ENCODE measurements around the gene CUL1.

The CUL1 gene

DNA sequence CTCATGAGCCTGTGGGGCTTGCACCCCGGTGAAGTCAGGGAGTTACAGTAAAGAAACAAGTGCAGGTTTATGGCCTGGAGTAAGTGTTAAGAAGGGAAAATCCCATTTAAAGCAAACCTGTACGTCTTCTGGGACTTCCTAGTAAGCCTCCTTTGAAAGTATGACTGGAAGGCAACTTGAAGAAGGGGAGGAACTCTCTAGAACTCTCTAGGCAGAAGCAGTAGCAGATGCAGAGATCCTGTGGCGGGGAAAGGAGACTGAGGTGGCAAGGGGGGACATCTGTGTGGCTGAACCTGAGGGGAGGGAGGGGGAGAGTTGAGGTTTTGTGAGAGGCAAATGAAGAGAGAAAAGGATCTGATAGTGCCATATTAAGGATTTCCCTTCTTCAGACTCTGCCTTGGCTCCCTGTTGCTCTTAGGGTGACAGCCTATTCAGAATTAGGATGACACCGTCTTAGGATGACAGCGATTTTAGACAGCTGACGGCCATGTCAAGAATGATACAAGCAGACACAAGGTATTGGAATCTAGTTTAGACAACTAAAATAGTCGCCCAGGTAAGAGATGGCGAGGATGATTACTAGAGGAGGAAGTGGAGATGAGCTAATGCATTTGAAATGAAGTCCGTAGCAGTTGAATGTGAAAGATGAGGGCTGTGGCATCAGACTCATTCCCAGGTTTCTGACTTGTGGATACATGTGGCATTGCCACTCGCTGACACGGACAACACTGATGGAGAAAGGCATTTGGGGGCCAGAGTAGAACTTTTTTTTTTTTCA is 29.0 kb downstream of the CUL1 start:
- no peak for TF ChIP-seq RAD21 (IDR thresholded peaks at IDR 0.05; ENCODE audit: low read depth)
- TF ChIP-seq, protein P1, sequence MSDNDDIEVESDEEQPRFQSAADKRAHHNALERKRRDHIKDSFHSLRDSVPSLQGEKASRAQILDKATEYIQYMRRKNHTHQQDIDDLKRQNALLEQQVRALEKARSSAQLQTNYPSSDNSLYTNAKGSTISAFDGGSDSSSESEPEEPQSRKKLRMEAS (IDR thresholded peaks at IDR 0.05): no peak
- TF ChIP-seq EP300 (IDR thresholded peaks at IDR 0.05; ENCODE audit: borderline replicate concordance): no peak

DNA sequence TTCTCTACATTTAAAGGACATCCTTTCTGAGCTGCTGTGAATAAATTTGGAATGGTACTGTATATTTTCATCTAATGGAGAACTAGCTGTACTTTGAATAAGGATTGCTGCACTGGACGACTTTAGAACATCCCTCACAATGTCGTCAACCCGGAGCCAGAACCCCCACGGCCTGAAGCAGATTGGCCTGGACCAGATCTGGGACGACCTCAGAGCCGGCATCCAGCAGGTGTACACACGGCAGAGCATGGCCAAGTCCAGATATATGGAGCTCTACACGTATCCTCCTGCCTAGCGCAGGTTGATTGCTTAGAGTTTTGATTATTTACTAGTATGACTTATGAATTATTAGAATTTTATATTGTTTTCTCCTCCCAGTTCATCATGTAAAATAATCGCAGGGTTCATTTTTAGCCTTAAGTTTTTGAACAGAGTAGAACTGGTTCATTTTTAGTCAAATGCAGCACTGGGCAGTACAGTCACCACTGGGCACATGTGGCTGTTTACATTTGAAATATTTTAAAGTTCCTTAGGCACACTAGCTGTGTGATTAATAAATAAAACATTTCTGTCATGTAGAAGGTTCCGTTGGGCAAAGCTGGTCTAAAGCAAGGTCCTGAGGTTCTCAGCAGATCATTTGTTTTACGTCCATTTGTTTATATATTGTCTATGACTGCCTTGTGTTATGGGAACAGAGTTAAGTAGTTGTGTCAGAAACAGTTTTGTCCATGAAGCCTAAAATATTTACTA is 31.5 kb downstream of the CUL1 start:
- TF ChIP-seq ZBTB7A (IDR thresholded peaks at IDR 0.05; ENCODE audit: low read depth): no peak
- TF ChIP-seq RAD21 (IDR thresholded peaks at IDR 0.05; ENCODE audit: low read depth): no peak
- TF ChIP-seq TEAD4 (IDR thresholded peaks at IDR 0.05): no peak
- no peak for TF ChIP-seq EP300 (IDR thresholded peaks at IDR 0.05; ENCODE audit: borderline replicate concordance)
- no peak for TF ChIP-seq CEBPB (IDR thresholded peaks at IDR 0.05)
- TF ChIP-seq TAF1 (IDR thresholded peaks at IDR 0.05; ENCODE audit: low read depth): no peak
- TF ChIP-seq, protein P1 (IDR thresholded peaks at IDR 0.05): no peak

DNA sequence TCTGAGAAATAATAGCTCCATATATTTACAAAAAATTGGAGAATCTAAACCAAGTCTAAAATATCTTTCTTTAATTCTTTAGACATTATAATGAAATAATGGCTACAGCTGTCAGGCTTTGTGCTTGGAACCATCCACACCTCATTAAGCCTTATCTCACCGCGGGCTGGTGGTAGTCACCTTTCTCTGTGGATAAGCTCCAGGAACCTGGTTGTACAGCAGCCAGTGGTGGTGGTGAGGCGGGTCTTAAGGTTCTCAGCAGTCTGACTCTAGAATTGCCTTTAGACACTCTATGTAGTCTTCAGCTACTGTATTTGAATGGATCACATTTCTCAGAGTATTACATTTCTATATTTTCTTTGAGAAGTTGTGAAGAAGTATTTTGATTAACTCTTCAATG is 34.2 kb downstream of the CUL1 start:
- no peak for TF ChIP-seq TAF1 (IDR thresholded peaks at IDR 0.05; ENCODE audit: low read depth)

DNA sequence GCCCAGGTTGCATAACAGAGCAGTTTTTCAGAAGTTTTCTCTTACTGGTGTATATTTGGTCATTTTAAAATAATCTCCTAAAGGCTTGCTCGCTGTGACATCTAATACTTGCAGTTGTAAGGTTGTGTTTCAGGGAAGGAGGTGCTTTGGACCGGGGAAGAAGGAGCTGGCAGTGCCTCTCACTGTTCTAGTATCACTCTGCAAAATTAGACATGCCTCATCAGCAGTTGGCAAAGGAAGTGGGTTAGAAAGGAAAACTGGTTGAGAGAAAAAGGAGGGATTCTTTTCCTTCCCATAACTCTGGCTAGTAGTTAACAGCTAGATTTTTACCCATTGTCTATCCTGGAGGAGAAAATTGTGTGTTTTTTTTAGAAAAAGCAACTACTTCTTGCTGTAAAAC is 34.8 kb downstream of the CUL1 start:
- TF ChIP-seq, protein P2, sequence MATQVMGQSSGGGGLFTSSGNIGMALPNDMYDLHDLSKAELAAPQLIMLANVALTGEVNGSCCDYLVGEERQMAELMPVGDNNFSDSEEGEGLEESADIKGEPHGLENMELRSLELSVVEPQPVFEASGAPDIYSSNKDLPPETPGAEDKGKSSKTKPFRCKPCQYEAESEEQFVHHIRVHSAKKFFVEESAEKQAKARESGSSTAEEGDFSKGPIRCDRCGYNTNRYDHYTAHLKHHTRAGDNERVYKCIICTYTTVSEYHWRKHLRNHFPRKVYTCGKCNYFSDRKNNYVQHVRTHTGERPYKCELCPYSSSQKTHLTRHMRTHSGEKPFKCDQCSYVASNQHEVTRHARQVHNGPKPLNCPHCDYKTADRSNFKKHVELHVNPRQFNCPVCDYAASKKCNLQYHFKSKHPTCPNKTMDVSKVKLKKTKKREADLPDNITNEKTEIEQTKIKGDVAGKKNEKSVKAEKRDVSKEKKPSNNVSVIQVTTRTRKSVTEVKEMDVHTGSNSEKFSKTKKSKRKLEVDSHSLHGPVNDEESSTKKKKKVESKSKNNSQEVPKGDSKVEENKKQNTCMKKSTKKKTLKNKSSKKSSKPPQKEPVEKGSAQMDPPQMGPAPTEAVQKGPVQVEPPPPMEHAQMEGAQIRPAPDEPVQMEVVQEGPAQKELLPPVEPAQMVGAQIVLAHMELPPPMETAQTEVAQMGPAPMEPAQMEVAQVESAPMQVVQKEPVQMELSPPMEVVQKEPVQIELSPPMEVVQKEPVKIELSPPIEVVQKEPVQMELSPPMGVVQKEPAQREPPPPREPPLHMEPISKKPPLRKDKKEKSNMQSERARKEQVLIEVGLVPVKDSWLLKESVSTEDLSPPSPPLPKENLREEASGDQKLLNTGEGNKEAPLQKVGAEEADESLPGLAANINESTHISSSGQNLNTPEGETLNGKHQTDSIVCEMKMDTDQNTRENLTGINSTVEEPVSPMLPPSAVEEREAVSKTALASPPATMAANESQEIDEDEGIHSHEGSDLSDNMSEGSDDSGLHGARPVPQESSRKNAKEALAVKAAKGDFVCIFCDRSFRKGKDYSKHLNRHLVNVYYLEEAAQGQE (IDR thresholded peaks at IDR 0.05; ENCODE audit: low read depth): no peak
- TF ChIP-seq CEBPB (IDR thresholded peaks at IDR 0.05) (no peak), TEAD4 (IDR thresholded peaks at IDR 0.05) (no peak), YY1 (IDR thresholded peaks at IDR 0.05; ENCODE audit: low read depth) (no peak), TCF12 (IDR thresholded peaks at IDR 0.05; ENCODE audit: low read depth) (no peak), RAD21 (IDR thresholded peaks at IDR 0.05; ENCODE audit: low read depth) (no peak)
- TF ChIP-seq, protein P1 (IDR thresholded peaks at IDR 0.05): no peak

DNA sequence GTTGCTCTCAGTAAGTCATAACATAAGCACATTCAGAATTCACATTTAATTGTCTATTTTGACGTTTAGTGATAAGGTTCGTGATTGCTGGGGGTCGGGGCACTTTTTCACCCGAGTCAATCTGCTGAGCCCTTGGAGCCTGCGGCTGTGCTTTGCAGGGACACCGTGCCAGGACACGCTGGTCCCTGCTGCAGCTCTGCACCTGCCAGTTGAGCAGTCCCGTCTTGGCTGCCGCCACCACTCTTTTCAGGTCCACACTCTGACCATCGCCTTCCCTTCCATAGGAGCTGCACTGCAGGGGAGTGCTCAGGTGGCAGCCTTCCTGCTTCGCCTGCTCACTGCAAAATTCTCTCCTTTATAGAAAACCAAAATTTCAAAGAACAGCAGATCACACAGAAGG is 36.4 kb downstream of the CUL1 start:
- TF ChIP-seq CEBPB (IDR thresholded peaks at IDR 0.05) (no peak), TEAD4 (IDR thresholded peaks at IDR 0.05) (no peak), FOXM1 (IDR thresholded peaks at IDR 0.05; ENCODE audit: borderline replicate concordance, low read depth) (no peak), TCF12 (IDR thresholded peaks at IDR 0.05; ENCODE audit: low read depth) (no peak), EP300 (IDR thresholded peaks at IDR 0.05; ENCODE audit: borderline replicate concordance) (no peak), EGR1 (IDR thresholded peaks at IDR 0.05) (no peak), NFIC (IDR thresholded peaks at IDR 0.05) (no peak), ZBTB7A (IDR thresholded peaks at IDR 0.05; ENCODE audit: low read depth) (no peak), YY1 (IDR thresholded peaks at IDR 0.05; ENCODE audit: low read depth) (no peak), RAD21 (IDR thresholded peaks at IDR 0.05; ENCODE audit: low read depth) (no peak), CREB1 (IDR thresholded peaks at IDR 0.05; ENCODE audit: low read depth) (no peak), TAF1 (IDR thresholded peaks at IDR 0.05; ENCODE audit: low read depth) (no peak)
- TF ChIP-seq, protein P3, sequence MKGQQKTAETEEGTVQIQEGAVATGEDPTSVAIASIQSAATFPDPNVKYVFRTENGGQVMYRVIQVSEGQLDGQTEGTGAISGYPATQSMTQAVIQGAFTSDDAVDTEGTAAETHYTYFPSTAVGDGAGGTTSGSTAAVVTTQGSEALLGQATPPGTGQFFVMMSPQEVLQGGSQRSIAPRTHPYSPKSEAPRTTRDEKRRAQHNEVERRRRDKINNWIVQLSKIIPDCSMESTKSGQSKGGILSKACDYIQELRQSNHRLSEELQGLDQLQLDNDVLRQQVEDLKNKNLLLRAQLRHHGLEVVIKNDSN (IDR thresholded peaks at IDR 0.05): no peak
- TF ChIP-seq, protein P2 (IDR thresholded peaks at IDR 0.05; ENCODE audit: low read depth): no peak
- TF ChIP-seq, protein P1 (IDR thresholded peaks at IDR 0.05): no peak

DNA sequence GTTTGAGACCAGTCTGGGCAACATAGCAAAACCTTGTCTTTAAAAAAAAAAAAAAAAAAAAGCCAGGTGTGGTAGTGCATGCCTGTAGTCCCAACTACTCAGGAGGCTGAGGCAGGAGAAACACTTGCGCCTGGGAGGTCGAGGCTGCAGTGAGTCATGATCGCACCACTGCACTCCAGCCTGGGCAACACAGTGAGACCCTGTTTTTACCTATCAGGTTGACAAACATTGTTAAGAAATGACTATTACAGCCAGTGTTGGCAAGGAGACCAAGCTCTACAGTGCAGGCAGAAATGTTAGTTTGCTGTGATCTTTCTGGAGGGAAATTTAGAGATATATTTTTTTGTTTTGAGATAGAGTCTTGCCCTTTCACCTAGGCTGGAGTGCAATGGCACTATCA is 37.3 kb downstream of the CUL1 start:
- TF ChIP-seq TEAD4 (IDR thresholded peaks at IDR 0.05): no peak
